NCI-H2107 treated with DMSO at 0.1 percent for 48 hours (cell line): ENCODE measurements around the gene CXCL10.

Source experiments
- DNase-seq: peaks from one replicate; lab custom pipeline; 2025; ENCODE audit not compliant: unreplicated experiment; lab: John Stamatoyannopoulos, UW

Gene CXCL10

GRCh38 chr4:75997081-75997480 is 26.2 kb downstream of the CXCL10 start:
- DNase-seq: no peak

GRCh38 chr4:75995727-75996126 is 27.6 kb downstream of the CXCL10 start:
- DNase-seq: peak; percentile 60

- DNase-seq: no peak
These were observed 30.8 kb downstream of the CXCL10 start for GRCh38 chr4:75992462-75992861.

GRCh38 chr4:75989846-75990528 is 33.3 kb downstream of the CXCL10 start:
- DNase-seq: no peak

- no peak for DNase-seq
These were observed 38.2 kb downstream of the CXCL10 start for GRCh38 chr4:75985116-75985515.

- no peak for DNase-seq
These were observed 42.7 kb downstream of the CXCL10 start for GRCh38 chr4:75980576-75980975.

- DNase-seq: no peak
These were observed 47.1 kb downstream of the CXCL10 start for GRCh38 chr4:75976177-75976576.

GRCh38 chr4:75973766-75974165 is 49.5 kb downstream of the CXCL10 start:
- no peak for DNase-seq
